ENCODE data around the gene BAX.
A peak's percentile ranks its signal among the peaks of the same experiment; 100 is the strongest.

BAX gene

GRCh38 chr19:48964205-48965039 is 9.7 kb downstream of the BAX start:
- H3K4me3 ChIP-seq (ENCODE audit: low read depth, low read length): peak overlapping the region; percentile 41
- H3K9ac ChIP-seq (ENCODE audit: low read depth, low read length): peak overlapping the region; percentile 79
- no peaks in the 10 kb centered on the region for H3K27me3 ChIP-seq (ENCODE audit: control insufficient read depth, insufficient read depth, low read length)
- peak overlapping the region; percentile 86 for H3K27ac ChIP-seq (ENCODE audit: low read depth, low read length)
- peaks cover 25% of the 10 kb centered on the region for H3K36me3 ChIP-seq (ENCODE audit: control insufficient read depth, insufficient read depth, low read length)
- H3K4me1 ChIP-seq (ENCODE audit: control insufficient read depth, insufficient read depth, low read length): peaks cover 19% of the 10 kb centered on the region
- no peaks in the 10 kb centered on the region for H3K9me3 ChIP-seq (ENCODE audit: control insufficient read depth, insufficient read depth, low read length)

GRCh38 chr19:48965040-48965805 is 10.5 kb downstream of the BAX start, which contains the start of gene FTL:
Gene FTL (plus strand): TSS chr19:48965309. CDS start chr19:48965508, 199 bp downstream.
- Histone ChIP-seq H3K36me3 (ENCODE audit: control insufficient read depth, insufficient read depth, low read length) (peaks cover 33% of the 10 kb centered on the region), H3K9me3 (ENCODE audit: control insufficient read depth, insufficient read depth, low read length) (no peaks in the 10 kb centered on the region), H3K4me3 (ENCODE audit: low read depth, low read length) (peak within 1 kb of the TSS; percentile 95), H3K27me3 (ENCODE audit: control insufficient read depth, insufficient read depth, low read length) (no peaks in the 10 kb centered on the region), H3K9ac (ENCODE audit: low read depth, low read length) (peak within 1 kb of the TSS; percentile 90), H3K27ac (ENCODE audit: low read depth, low read length) (peak within 1 kb of the TSS; percentile 87), H3K4me1 (ENCODE audit: control insufficient read depth, insufficient read depth, low read length) (peaks cover 19% of the 10 kb centered on the region)

- Histone ChIP-seq H3K36me3 (ENCODE audit: control insufficient read depth, insufficient read depth, low read length) (peaks cover 38% of the 10 kb centered on the region), H3K4me1 (ENCODE audit: control insufficient read depth, insufficient read depth, low read length) (peaks cover 19% of the 10 kb centered on the region), H3K27ac (ENCODE audit: low read depth, low read length) (peak overlapping the region; percentile 87), H3K9me3 (ENCODE audit: control insufficient read depth, insufficient read depth, low read length) (no peaks in the 10 kb centered on the region), H3K4me3 (ENCODE audit: low read depth, low read length) (peak overlapping the region; percentile 95), H3K9ac (ENCODE audit: low read depth, low read length) (peak overlapping the region; percentile 90), H3K27me3 (ENCODE audit: control insufficient read depth, insufficient read depth, low read length) (no peaks in the 10 kb centered on the region)
Measured at GRCh38 chr19:48965806-48966540, 11.3 kb downstream of the BAX start.

- H3K9me3 ChIP-seq (ENCODE audit: control insufficient read depth, insufficient read depth, low read length): no peaks in the 10 kb centered on the region
- peak overlapping the region; percentile 87 for H3K27ac ChIP-seq (ENCODE audit: low read depth, low read length)
- H3K36me3 ChIP-seq (ENCODE audit: control insufficient read depth, insufficient read depth, low read length): peaks cover 38% of the 10 kb centered on the region
- peaks cover 19% of the 10 kb centered on the region for H3K4me1 ChIP-seq (ENCODE audit: control insufficient read depth, insufficient read depth, low read length)
- H3K9ac ChIP-seq (ENCODE audit: low read depth, low read length): 0 out of 2 replicates have a peak overlapping the region, but pooled peaks have one; percentile 90
- no peaks in the 10 kb centered on the region for H3K27me3 ChIP-seq (ENCODE audit: control insufficient read depth, insufficient read depth, low read length)
- H3K4me3 ChIP-seq (ENCODE audit: low read depth, low read length): peak overlapping the region; percentile 95
Measured at GRCh38 chr19:48966541-48967345, 12.1 kb downstream of the BAX start.

- Histone ChIP-seq H3K36me3 (ENCODE audit: control insufficient read depth, insufficient read depth, low read length) (peaks cover 38% of the 10 kb centered on the region), H3K9ac (ENCODE audit: low read depth, low read length) (no peak overlapping the region), H3K9me3 (ENCODE audit: control insufficient read depth, insufficient read depth, low read length) (no peaks in the 10 kb centered on the region), H3K4me1 (ENCODE audit: control insufficient read depth, insufficient read depth, low read length) (peaks cover 19% of the 10 kb centered on the region), H3K27ac (ENCODE audit: low read depth, low read length) (no peak overlapping the region), H3K4me3 (ENCODE audit: low read depth, low read length) (no peak overlapping the region), H3K27me3 (ENCODE audit: control insufficient read depth, insufficient read depth, low read length) (no peaks in the 10 kb centered on the region)
Measured at GRCh38 chr19:48967346-48968178, 12.9 kb downstream of the BAX start.

DNA sequence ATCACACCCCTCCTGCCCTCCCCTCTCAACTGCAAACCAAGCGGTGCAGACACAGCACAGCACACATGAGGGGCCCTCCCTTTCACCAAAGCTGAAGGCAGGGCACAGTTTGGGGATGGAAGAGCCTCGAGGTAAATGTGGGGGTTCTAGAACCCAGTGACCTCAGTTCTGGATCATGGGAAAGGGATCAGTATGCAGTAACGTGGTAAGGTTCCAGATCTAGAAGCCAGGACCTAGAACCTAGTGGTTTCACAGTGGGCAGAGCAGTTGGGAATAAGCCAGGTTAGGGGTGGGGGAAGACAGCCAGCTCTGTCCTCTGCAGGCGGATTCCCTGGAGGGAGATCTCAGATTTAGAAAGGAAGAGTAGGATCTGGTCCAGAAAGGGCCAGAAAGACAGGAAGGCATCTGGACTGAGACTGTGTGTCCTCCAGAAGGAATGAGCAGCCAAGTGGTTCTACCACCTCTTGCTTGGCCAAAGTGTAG is 13.5 kb downstream of the BAX start:
- no peak overlapping the region for H3K27ac ChIP-seq (ENCODE audit: low read depth, low read length)

DNA sequence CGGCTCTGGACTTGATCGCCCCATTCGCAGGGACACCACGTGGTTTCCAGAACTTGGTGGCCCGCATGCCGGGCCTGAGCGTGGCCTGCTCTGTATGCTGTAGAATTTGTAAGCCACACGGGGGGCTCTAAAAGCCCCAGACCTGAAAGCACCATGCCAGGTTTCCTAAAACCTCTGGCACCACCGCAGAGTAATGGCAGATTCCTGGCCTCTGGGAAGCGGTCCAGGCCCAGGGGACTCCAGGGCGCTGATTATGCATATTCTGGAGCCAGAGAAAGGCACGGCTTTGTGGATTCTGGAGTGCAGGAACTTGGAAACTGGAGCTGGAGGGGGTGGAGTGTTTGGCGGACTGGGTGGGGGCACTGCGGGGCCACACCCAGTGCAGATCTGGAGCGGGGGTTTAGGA is 14.1 kb downstream of the BAX start:
- no peaks in the 10 kb centered on the region for H3K9me3 ChIP-seq (ENCODE audit: control insufficient read depth, insufficient read depth, low read length)
- no peak overlapping the region for H3K4me3 ChIP-seq (ENCODE audit: low read depth, low read length)
- no peak overlapping the region for H3K27ac ChIP-seq (ENCODE audit: low read depth, low read length)
- peaks cover 13% of the 10 kb centered on the region for H3K4me1 ChIP-seq (ENCODE audit: control insufficient read depth, insufficient read depth, low read length)
- no peak overlapping the region for H3K9ac ChIP-seq (ENCODE audit: low read depth, low read length)
- no peaks in the 10 kb centered on the region for H3K27me3 ChIP-seq (ENCODE audit: control insufficient read depth, insufficient read depth, low read length)
- peaks cover 45% of the 10 kb centered on the region for H3K36me3 ChIP-seq (ENCODE audit: control insufficient read depth, insufficient read depth, low read length)

More for the DNA sequence above, 13.5 kb downstream of the BAX start:
- no peaks in the 10 kb centered on the region for H3K9me3 ChIP-seq (ENCODE audit: control insufficient read depth, insufficient read depth, low read length)
- peaks cover 18% of the 10 kb centered on the region for H3K4me1 ChIP-seq (ENCODE audit: control insufficient read depth, insufficient read depth, low read length)
- peaks cover 41% of the 10 kb centered on the region for H3K36me3 ChIP-seq (ENCODE audit: control insufficient read depth, insufficient read depth, low read length)
- H3K27me3 ChIP-seq (ENCODE audit: control insufficient read depth, insufficient read depth, low read length): no peaks in the 10 kb centered on the region
- H3K9ac ChIP-seq (ENCODE audit: low read depth, low read length): no peak overlapping the region
- H3K4me3 ChIP-seq (ENCODE audit: low read depth, low read length): no peak overlapping the region

DNA sequence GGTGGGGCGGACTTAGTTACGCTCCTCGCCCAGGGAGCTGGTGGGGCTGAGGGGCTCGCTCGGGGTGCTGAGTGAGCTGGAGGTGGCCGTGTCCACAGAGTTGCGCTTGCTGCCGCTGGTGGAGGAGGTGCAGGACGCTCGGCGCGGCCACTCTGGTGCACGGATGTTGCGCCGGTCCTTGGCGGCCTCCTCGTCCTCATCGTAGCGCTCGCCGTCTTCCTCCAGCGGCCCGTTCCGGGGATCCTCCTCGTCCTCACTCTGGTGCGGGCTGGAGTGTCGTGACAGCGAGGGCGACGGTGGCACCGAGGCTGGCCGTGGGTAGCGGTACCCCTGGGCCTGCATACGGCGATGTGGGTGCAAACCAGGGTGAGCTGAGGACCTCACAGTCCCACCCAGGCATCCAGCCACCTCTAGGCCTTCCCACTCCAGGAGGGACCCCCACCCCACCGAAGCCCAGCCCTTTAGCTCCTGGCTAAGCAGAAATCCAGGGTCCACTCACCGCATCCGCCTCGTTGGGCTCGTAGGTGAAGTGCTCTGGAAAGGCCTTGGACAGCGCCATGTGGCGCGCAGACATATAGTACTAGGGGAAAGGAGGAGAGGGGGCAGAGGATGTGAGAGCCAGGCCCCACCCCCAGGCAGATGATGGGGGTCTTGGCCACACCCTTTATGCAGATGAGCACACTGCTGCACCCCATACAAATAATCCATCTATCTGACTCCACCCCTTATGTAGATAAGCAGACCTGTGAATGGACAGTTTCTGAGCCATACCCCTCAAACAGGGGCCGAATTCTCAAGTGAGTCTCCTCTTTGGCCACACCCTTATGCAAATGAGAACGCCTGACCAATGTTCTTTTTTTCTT is 14.8 kb downstream of the BAX start:
- H3K4me3 ChIP-seq (ENCODE audit: low read depth, low read length): no peak overlapping the region
- no peaks in the 10 kb centered on the region for H3K9me3 ChIP-seq (ENCODE audit: control insufficient read depth, insufficient read depth, low read length)
- H3K4me1 ChIP-seq (ENCODE audit: control insufficient read depth, insufficient read depth, low read length): peaks cover 6% of the 10 kb centered on the region
- no peak overlapping the region for H3K9ac ChIP-seq (ENCODE audit: low read depth, low read length)
- no peaks in the 10 kb centered on the region for H3K27me3 ChIP-seq (ENCODE audit: control insufficient read depth, insufficient read depth, low read length)
- peaks cover 52% of the 10 kb centered on the region for H3K36me3 ChIP-seq (ENCODE audit: control insufficient read depth, insufficient read depth, low read length)
- H3K27ac ChIP-seq (ENCODE audit: low read depth, low read length): no peak overlapping the region

GRCh38 chr19:48970139-48970766 is 15.6 kb downstream of the BAX start:
- H3K4me1 ChIP-seq (ENCODE audit: control insufficient read depth, insufficient read depth, low read length): peaks cover 5% of the 10 kb centered on the region; the same call in 1 of the 2 replicates
- H3K9me3 ChIP-seq (ENCODE audit: control insufficient read depth, insufficient read depth, low read length): no peaks in the 10 kb centered on the region
- H3K27ac ChIP-seq (ENCODE audit: low read depth, low read length): no peak overlapping the region
- H3K9ac ChIP-seq (ENCODE audit: low read depth, low read length): no peak overlapping the region
- H3K4me3 ChIP-seq (ENCODE audit: low read depth, low read length): no peak overlapping the region
- H3K36me3 ChIP-seq (ENCODE audit: control insufficient read depth, insufficient read depth, low read length): peaks cover 54% of the 10 kb centered on the region
- no peaks in the 10 kb centered on the region for H3K27me3 ChIP-seq (ENCODE audit: control insufficient read depth, insufficient read depth, low read length)
